ENCODE measurements around the gene SLC44A3.

SLC44A3 gene

DNA sequence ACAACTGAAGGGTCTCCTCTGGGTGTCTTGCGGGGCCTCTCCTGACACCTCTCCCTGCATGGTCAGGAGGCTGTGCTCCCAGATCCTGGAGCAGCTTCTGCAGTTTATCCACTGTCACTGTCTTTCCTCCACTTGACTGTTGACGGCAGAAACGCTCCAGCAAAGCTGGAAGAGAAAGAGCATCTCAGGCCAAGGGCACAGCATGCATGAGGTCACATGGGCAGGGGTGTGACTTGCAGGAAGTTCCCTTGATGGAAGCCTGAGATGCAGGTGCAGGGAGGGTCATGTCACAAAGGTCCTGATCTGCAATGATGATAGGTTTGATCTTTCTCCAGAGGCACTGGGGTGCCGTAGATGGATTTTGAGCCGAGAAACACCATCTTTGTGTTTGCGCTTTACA lies 23.3 kb downstream of the SLC44A3 start:
- no peaks in the 10 kb centered on the region for H3K79me2 ChIP-seq (ENCODE audit: insufficient read depth, low read length)
- H3K4me1 ChIP-seq (ENCODE audit: insufficient read depth, low read length, poor library complexity, severe bottlenecking) = no peaks in the 10 kb centered on the region
- no peaks in the 10 kb centered on the region for H3F3A ChIP-seq (ENCODE audit: low read depth)
- H2AFZ ChIP-seq (ENCODE audit: low read length) = no peak overlapping the region
- H3K9me2 ChIP-seq (replicated peaks; ENCODE audit: low read depth, low read length) = no peaks in the 10 kb centered on the region
- no peak overlapping the region for H3K4me3 ChIP-seq (ENCODE audit: low read length, poor library complexity, severe bottlenecking)
- no peaks in the 10 kb centered on the region for H4K20me1 ChIP-seq (ENCODE audit: insufficient read depth, low read length, poor library complexity, severe bottlenecking)
- no peaks in the 10 kb centered on the region for H3K9me3 ChIP-seq (ENCODE audit: insufficient read depth, low read depth, low read length)
- H3K27me3 ChIP-seq (ENCODE audit: insufficient read depth, low read length, poor library complexity, severe bottlenecking) = no peaks in the 10 kb centered on the region
- no peak overlapping the region for H3K9ac ChIP-seq (ENCODE audit: low read depth, low read length, poor library complexity, severe bottlenecking)
- no peak overlapping the region for H3K4me2 ChIP-seq (ENCODE audit: low read depth, low read length, poor library complexity, severe bottlenecking)
- H3K36me3 ChIP-seq (ENCODE audit: insufficient read depth, low read length) = no peaks in the 10 kb centered on the region
- TF ChIP-seq CTCF (conservative IDR thresholded peaks at IDR 0.05; ENCODE audit: low read length) (no peak), EZH2phosphoT487 (IDR thresholded peaks at IDR 0.05; ENCODE audit: borderline replicate concordance) (no peak)

DNA sequence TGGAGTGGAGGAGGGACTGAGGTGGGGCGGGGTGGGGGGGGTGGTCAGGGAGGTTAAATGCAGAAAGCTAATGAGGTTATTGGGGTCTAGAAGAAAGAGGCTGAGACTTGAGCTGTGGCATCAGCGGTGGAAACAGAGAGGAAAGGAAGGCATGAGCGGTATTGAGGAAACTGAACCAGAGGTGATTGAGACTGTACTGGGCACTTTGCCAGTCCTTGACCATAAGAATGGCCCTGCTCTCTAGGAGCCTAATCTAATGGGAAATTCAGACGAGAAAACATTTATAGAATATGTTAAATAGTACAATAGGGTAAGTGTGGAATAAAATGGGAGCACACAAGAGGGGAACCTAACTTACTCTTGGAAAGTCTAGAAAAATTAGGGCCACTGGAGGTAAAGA lies 23.7 kb downstream of the SLC44A3 start:
- Histone ChIP-seq H3K36me3 (ENCODE audit: insufficient read depth, low read length) (no peaks in the 10 kb centered on the region), H4K20me1 (ENCODE audit: insufficient read depth, low read length, poor library complexity, severe bottlenecking) (no peaks in the 10 kb centered on the region), H2AFZ (ENCODE audit: low read length) (no peak overlapping the region), H3K9me2 (replicated peaks; ENCODE audit: low read depth, low read length) (no peaks in the 10 kb centered on the region), H3K27me3 (ENCODE audit: insufficient read depth, low read length, poor library complexity, severe bottlenecking) (no peaks in the 10 kb centered on the region), H3K9ac (ENCODE audit: low read depth, low read length, poor library complexity, severe bottlenecking) (no peak overlapping the region), H3K4me1 (ENCODE audit: insufficient read depth, low read length, poor library complexity, severe bottlenecking) (no peaks in the 10 kb centered on the region), H3F3A (ENCODE audit: low read depth) (no peaks in the 10 kb centered on the region), H3K4me3 (ENCODE audit: low read length, poor library complexity, severe bottlenecking) (no peak overlapping the region), H3K4me2 (ENCODE audit: low read depth, low read length, poor library complexity, severe bottlenecking) (no peak overlapping the region), H3K79me2 (ENCODE audit: insufficient read depth, low read length) (no peaks in the 10 kb centered on the region), H3K9me3 (ENCODE audit: insufficient read depth, low read depth, low read length) (no peaks in the 10 kb centered on the region)
- no peak for TF ChIP-seq EZH2phosphoT487 (IDR thresholded peaks at IDR 0.05; ENCODE audit: borderline replicate concordance)
- no peak for TF ChIP-seq CTCF (conservative IDR thresholded peaks at IDR 0.05; ENCODE audit: low read length)

GRCh38 chr1:94846308-94846707 lies 26.2 kb downstream of the SLC44A3 start:
- Histone ChIP-seq H3K4me1 (ENCODE audit: insufficient read depth, low read length, poor library complexity, severe bottlenecking) (no peaks in the 10 kb centered on the region), H3K9me3 (ENCODE audit: insufficient read depth, low read depth, low read length) (no peaks in the 10 kb centered on the region), H3K36me3 (ENCODE audit: insufficient read depth, low read length) (no peaks in the 10 kb centered on the region), H4K20me1 (ENCODE audit: insufficient read depth, low read length, poor library complexity, severe bottlenecking) (no peaks in the 10 kb centered on the region), H3K27me3 (ENCODE audit: insufficient read depth, low read length, poor library complexity, severe bottlenecking) (no peaks in the 10 kb centered on the region), H2AFZ (ENCODE audit: low read length) (no peak overlapping the region), H3K4me2 (ENCODE audit: low read depth, low read length, poor library complexity, severe bottlenecking) (no peak overlapping the region), H3K9ac (ENCODE audit: low read depth, low read length, poor library complexity, severe bottlenecking) (no peak overlapping the region), H3K4me3 (ENCODE audit: low read length, poor library complexity, severe bottlenecking) (no peak overlapping the region), H3F3A (ENCODE audit: low read depth) (no peaks in the 10 kb centered on the region), H3K79me2 (ENCODE audit: insufficient read depth, low read length) (no peaks in the 10 kb centered on the region), H3K9me2 (replicated peaks; ENCODE audit: low read depth, low read length) (no peaks in the 10 kb centered on the region)
- no peak for TF ChIP-seq CTCF (conservative IDR thresholded peaks at IDR 0.05; ENCODE audit: low read length)
- no peak for TF ChIP-seq EZH2phosphoT487 (IDR thresholded peaks at IDR 0.05; ENCODE audit: borderline replicate concordance)

All from Loucy (cell line).